Body of pancreas (tissue), 4 donors: ENCODE results near the gene HTR3A.

Source experiments
- POLR2A ChIP-seq, 3 donors: fragments of 450-650 bp; IDR thresholded peaks; one replicate each; pipeline ENCODE4 v1.6.1; 2016; ENCODE audit warnings: antibody characterized with exemption in 3 of 3, mild to moderate bottlenecking in 2 of 3
- TF ChIP-seq, protein P1 (sequence below), 7 experiments: fragments of 450-650 bp in 4 of 7; fragments of 200-600 bp in 3 of 7; sonication (generic) in 3 of 7; IDR thresholded peaks; one replicate each; pipeline ENCODE4 v1.5.1; 2016 to 2019; ENCODE audit warnings: antibody characterized with exemption in 7 of 7

DNA sequence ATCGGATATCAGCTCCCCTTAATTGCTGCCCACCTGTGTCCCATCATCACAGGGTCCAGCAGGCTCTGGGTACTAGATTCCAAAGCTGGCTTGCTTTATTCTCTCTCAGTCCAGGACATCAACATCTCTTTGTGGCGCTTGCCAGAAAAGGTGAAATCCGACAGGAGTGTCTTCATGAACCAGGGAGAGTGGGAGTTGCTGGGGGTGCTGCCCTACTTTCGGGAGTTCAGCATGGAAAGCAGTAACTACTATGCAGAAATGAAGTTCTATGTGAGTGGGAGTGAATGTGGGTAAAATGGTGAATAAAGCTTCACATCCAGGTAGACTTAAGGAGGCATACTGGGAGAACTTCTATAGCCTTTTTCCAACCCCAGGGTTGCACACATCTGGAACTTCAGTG, 11.0 kb downstream of the HTR3A start:
- TF ChIP-seq, protein P1, sequence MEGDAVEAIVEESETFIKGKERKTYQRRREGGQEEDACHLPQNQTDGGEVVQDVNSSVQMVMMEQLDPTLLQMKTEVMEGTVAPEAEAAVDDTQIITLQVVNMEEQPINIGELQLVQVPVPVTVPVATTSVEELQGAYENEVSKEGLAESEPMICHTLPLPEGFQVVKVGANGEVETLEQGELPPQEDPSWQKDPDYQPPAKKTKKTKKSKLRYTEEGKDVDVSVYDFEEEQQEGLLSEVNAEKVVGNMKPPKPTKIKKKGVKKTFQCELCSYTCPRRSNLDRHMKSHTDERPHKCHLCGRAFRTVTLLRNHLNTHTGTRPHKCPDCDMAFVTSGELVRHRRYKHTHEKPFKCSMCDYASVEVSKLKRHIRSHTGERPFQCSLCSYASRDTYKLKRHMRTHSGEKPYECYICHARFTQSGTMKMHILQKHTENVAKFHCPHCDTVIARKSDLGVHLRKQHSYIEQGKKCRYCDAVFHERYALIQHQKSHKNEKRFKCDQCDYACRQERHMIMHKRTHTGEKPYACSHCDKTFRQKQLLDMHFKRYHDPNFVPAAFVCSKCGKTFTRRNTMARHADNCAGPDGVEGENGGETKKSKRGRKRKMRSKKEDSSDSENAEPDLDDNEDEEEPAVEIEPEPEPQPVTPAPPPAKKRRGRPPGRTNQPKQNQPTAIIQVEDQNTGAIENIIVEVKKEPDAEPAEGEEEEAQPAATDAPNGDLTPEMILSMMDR (IDR thresholded peaks at IDR 0.05), result no peak
- TF ChIP-seq POLR2A (IDR thresholded peaks at IDR 0.05), result no peak
